Panc1 (cell line): Measurements from ENCODE around the gene KIAA1191.

Source experiments
- POLR2AphosphoS5 ChIP-seq: IDR thresholded peaks from 2 replicates; pipeline ENCODE4 v1.6.1; 2012; ENCODE audit warnings: mild to moderate bottlenecking, low read depth, low read length, moderate library complexity
- REST ChIP-seq, 2 experiments: IDR thresholded peaks; 2 replicates each; pipeline ENCODE4 v1.6.1; 2011 to 2012; ENCODE audit warnings: low read depth in 2 of 2, control low read depth in 1 of 2, low read length in 1 of 2, mild to moderate bottlenecking in 1 of 2, moderate library complexity in 1 of 2; ENCODE audit not compliant: insufficient read depth in 1 of 2
- SIN3A ChIP-seq: IDR thresholded peaks from 2 replicates; pipeline ENCODE4 v1.6.1; 2012; ENCODE audit warnings: low read depth, mild to moderate bottlenecking, low read length, moderate library complexity, borderline replicate concordance; ENCODE audit not compliant: insufficient read depth
- TCF7L2 ChIP-seq: IDR thresholded peaks from 2 replicates; pipeline ENCODE4 v1.6.1; 2011; ENCODE audit warnings: mild to moderate bottlenecking, low read depth, low read length, inconsistent platforms
- TF ChIP-seq, protein P1 (sequence below): fragments of 450-650 bp; IDR thresholded peaks from 2 replicates; pipeline ENCODE4 v1.5.1; 2017; ENCODE audit warnings: mild to moderate bottlenecking

GRCh38 chr5:176371621-176372539 lies 10.3 kb upstream of the KIAA1191 start:
- TF ChIP-seq POLR2AphosphoS5, result no peak
- TF ChIP-seq, protein P1, sequence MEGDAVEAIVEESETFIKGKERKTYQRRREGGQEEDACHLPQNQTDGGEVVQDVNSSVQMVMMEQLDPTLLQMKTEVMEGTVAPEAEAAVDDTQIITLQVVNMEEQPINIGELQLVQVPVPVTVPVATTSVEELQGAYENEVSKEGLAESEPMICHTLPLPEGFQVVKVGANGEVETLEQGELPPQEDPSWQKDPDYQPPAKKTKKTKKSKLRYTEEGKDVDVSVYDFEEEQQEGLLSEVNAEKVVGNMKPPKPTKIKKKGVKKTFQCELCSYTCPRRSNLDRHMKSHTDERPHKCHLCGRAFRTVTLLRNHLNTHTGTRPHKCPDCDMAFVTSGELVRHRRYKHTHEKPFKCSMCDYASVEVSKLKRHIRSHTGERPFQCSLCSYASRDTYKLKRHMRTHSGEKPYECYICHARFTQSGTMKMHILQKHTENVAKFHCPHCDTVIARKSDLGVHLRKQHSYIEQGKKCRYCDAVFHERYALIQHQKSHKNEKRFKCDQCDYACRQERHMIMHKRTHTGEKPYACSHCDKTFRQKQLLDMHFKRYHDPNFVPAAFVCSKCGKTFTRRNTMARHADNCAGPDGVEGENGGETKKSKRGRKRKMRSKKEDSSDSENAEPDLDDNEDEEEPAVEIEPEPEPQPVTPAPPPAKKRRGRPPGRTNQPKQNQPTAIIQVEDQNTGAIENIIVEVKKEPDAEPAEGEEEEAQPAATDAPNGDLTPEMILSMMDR, result no peak
- TF ChIP-seq SIN3A, result no peak
- no peak for TF ChIP-seq TCF7L2
- TF ChIP-seq REST (IDR thresholded peaks at IDR 0.05; ENCODE audit: insufficient read depth in 1 of 2, low read depth in 2 of 2, low read length in 1 of 2), result no peak
